Spleen (tissue), 11 donors: ENCODE data around the gene SLC25A43. TPM values are rescaled to one million over a fixed set of nuclear protein-coding genes. Genes with fewer than 3 reads are reported as not detected.
"Not testable (repeated sequence)": the region's sequence is repeated elsewhere in the genome, so short reads cannot be mapped to it uniquely, and the experiment has no call there.

Source experiments
- DNase-seq: peaks from one replicate; pipeline ENCODE4 v3.0.0-alpha.2; 2020
- H3K27ac ChIP-seq, 8 donors: fragments of 200-600 bp; sonication (generic) in 7 of 8; 1 replicate in 4 of 8; 2 replicates in 4 of 8; pipeline versions ENCODE4 v1.5.0 to v1.8.0; 2016 to 2021; ENCODE audit warnings: inconsistent platforms in 4 of 8, mild to moderate bottlenecking in 4 of 8, moderate library complexity in 1 of 8
- H3K27me3 ChIP-seq, 7 donors: fragments of 200-600 bp; sonication (generic) in 6 of 7; replicated peaks in 1 of 7; 1 replicate in 4 of 7; 2 replicates in 3 of 7; pipeline versions ENCODE4 v1.5.0 to v1.8.0; 2016 to 2021; ENCODE audit warnings: inconsistent platforms in 3 of 7, mild to moderate bottlenecking in 1 of 7
- H3K36me3 ChIP-seq, 6 donors: fragments of 200-600 bp; sonication (generic) in 5 of 6; 1 replicate in 4 of 6; 2 replicates in 2 of 6; pipeline versions ENCODE4 v1.5.0 to v1.8.0; 2016 to 2021; ENCODE audit warnings: inconsistent platforms in 2 of 6
- H3K4me1 ChIP-seq, 6 donors: fragments of 200-600 bp; sonication (generic) in 5 of 6; 1 replicate in 3 of 6; 2 replicates in 3 of 6; pipeline versions ENCODE4 v1.5.0 to v1.8.0; 2016 to 2021; ENCODE audit warnings: inconsistent platforms in 3 of 6
- H3K4me3 ChIP-seq, 8 donors: fragments of 200-600 bp; sonication (generic) in 7 of 8; 1 replicate in 4 of 8; 2 replicates in 4 of 8; pipeline versions ENCODE4 v1.5.0 to v1.8.0; 2016 to 2021; ENCODE audit warnings: inconsistent platforms in 4 of 8, mild to moderate bottlenecking in 4 of 8, moderate library complexity in 2 of 8
- H3K9me3 ChIP-seq, 8 donors: fragments of 200-600 bp; sonication (generic) in 7 of 8; 1 replicate in 4 of 8; 2 replicates in 4 of 8; pipeline versions ENCODE4 v1.5.0 to v1.8.0; 2016 to 2021; ENCODE audit warnings: inconsistent platforms in 4 of 8
- CTCF ChIP-seq, 11 experiments: fragments of 200-600 bp in 7 of 11; fragments of 450-650 bp in 4 of 11; sonication (generic) in 4 of 11; IDR thresholded peaks in 8 of 11; conservative IDR thresholded peaks in 3 of 11; 1 replicate in 7 of 11; 2 replicates in 4 of 11; pipeline versions ENCODE4 v1.4.0 to v1.8.0; 2016 to 2021; ENCODE audit warnings: antibody characterized with exemption in 11 of 11, inconsistent platforms in 4 of 11, mild to moderate bottlenecking in 1 of 11
- POLR2A ChIP-seq, 3 donors: fragments of 450-650 bp; IDR thresholded peaks; one replicate each; pipeline ENCODE4 v1.5.1; 2017; ENCODE audit warnings: antibody characterized with exemption in 3 of 3, mild to moderate bottlenecking in 1 of 3
- POLR2AphosphoS5 ChIP-seq, 3 donors: sonication (generic); formaldehyde crosslinking; IDR thresholded peaks; one replicate each; pipeline ENCODE4 v1.5.1; 2017; ENCODE audit warnings: antibody characterized with exemption in 3 of 3
- WGBS, 5 donors: extraction: QIAGEN DNeasy Blood & Tissue Kit in 3 of 5; methylation state at CpG; one replicate each; pipeline versions ENCODE4 v1.1.5 to v1.1.7; 2013 to 2018; 5-methylcytosine and 5-hydroxymethylcytosine counted together
- intact Hi-C: fragments of 100-400 bp; cut with DNase I; formaldehyde crosslinking; loops from one replicate; pipeline ENCODE4 v1.15.0; 2023; ENCODE audit warnings: low total_unique reads
- polyA plus RNA-seq, 3 donors: library from polyadenylated mRNA; stranded (reverse); fragments of 200-250 nt; gene quantifications; one replicate each; pipeline ENCODE4 v1.2.1, GENCODE V29; 2013
- total RNA-seq, 7 donors: library from RNA; depleted of rRNA in 3 of 7; stranded (reverse); fragments of >200 nt in 3 of 7; fragmentation: NEBNext Ultra II Directional in 4 of 7; extraction: Animal tissue kit (Norgen Biotek cat#: 25700) in 4 of 7; gene quantifications; one replicate each; pipeline versions ENCODE4 v1.1.0 to v1.2.1, GENCODE V29; 2016 to 2021
- donor health status: healthy with polysubstance abuse.
- donor health status: DM: no; HTN: no; CAD: no; lungs with moderate emphysema.
- donor health status: DM: no; HTN: no; CAD: no.
- donor health status: Bipolar disorder and iron deficiency.
- donor health status: healthy.
- donor health status: DM: no; HTN: no; CAD: no.
- donor health status: DM: yes; HTN: yes; CAD: no.

The SLC25A43 gene
- total and polyA plus RNA-seq, 10 donors: 5.5 to 13.7 (median 9.5) TPM

- no peaks in the 10 kb centered on the region for H3K4me1 ChIP-seq
- no peak for TF ChIP-seq POLR2A (IDR thresholded peaks at IDR 0.05)
- TF ChIP-seq CTCF (IDR thresholded peaks at IDR 0.05 in 8 of 11, conservative IDR thresholded peaks at IDR 0.05 in 3 of 11): no peak
- TF ChIP-seq POLR2AphosphoS5 (IDR thresholded peaks at IDR 0.05): no peak
Measured at GRCh38 chrX:119363391-119363790, 35.7 kb upstream of the SLC25A43 start.

GRCh38 chrX:119371861-119372260, 27.3 kb upstream of the SLC25A43 start:
- H3K9me3 ChIP-seq, H3K36me3 ChIP-seq, H3K27ac ChIP-seq, H3K4me1 ChIP-seq, H3K27me3 ChIP-seq, H3K4me3 ChIP-seq, DNase-seq, intact Hi-C loops: not testable (repeated sequence)
- WGBS, 5 donors: 59 to 79% (median 68%) methylated on average over 2 of the region's 2 CpGs

More at GRCh38 chrX:119363391-119363790, 35.7 kb upstream of the SLC25A43 start:
- no peaks in the 10 kb centered on the region for H3K36me3 ChIP-seq
- H3K4me3 ChIP-seq: no peak overlapping the region
- intact Hi-C loops: no loop called here
- no peak for DNase-seq
- H3K27ac ChIP-seq: no peak overlapping the region
- H3K27me3 ChIP-seq: peaks cover 0 to 8% (median 0%) of the 10 kb centered on the region in 7 donors
- no peaks in the 10 kb centered on the region for H3K9me3 ChIP-seq
- WGBS, 5 donors: 68 to 88% (median 75%) methylated on average over 5 to 6 of the region's 6 CpGs

GRCh38 chrX:119374736-119375135, 24.4 kb upstream of the SLC25A43 start:
- TF ChIP-seq POLR2AphosphoS5 (IDR thresholded peaks at IDR 0.05) (no peak), POLR2A (IDR thresholded peaks at IDR 0.05) (no peak), CTCF (IDR thresholded peaks at IDR 0.05 in 8 of 11, conservative IDR thresholded peaks at IDR 0.05 in 3 of 11) (no peak)
- no peaks in the 10 kb centered on the region for H3K9me3 ChIP-seq
- intact Hi-C loops: no loop called here
- peaks cover 0 to 7% (median 0%) of the 10 kb centered on the region in 7 donors for H3K27me3 ChIP-seq
- H3K4me1 ChIP-seq: no peaks in the 10 kb centered on the region
- no peaks in the 10 kb centered on the region for H3K36me3 ChIP-seq
- DNase-seq: no peak
- no peak overlapping the region for H3K4me3 ChIP-seq
- no peak overlapping the region for H3K27ac ChIP-seq
- 46 to 60% (median 51%) methylated on average over 2 of the region's 2 CpGs for WGBS, 5 donors

GRCh38 chrX:119375561-119375960, 23.6 kb upstream of the SLC25A43 start:
- intact Hi-C loops: no loop called here
- H3K36me3 ChIP-seq: no peaks in the 10 kb centered on the region
- no peaks in the 10 kb centered on the region for H3K9me3 ChIP-seq
- peaks cover 0 to 7% (median 0%) of the 10 kb centered on the region in 7 donors for H3K27me3 ChIP-seq
- no peak for TF ChIP-seq POLR2A (IDR thresholded peaks at IDR 0.05)
- no peak for TF ChIP-seq POLR2AphosphoS5 (IDR thresholded peaks at IDR 0.05)
- TF ChIP-seq CTCF (IDR thresholded peaks at IDR 0.05 in 8 of 11, conservative IDR thresholded peaks at IDR 0.05 in 3 of 11): no peak
- DNase-seq: no peak
- 59 to 83% (median 76%) methylated on average over 2 to 3 of the region's 3 CpGs for WGBS, 5 donors
- H3K27ac ChIP-seq: no peak overlapping the region
- H3K4me1 ChIP-seq: no peaks in the 10 kb centered on the region
- no peak overlapping the region for H3K4me3 ChIP-seq

- no peaks in the 10 kb centered on the region for H3K4me1 ChIP-seq
- no peak for TF ChIP-seq POLR2AphosphoS5 (IDR thresholded peaks at IDR 0.05)
- no peak for TF ChIP-seq CTCF (IDR thresholded peaks at IDR 0.05 in 8 of 11, conservative IDR thresholded peaks at IDR 0.05 in 3 of 11)
- no peak for TF ChIP-seq POLR2A (IDR thresholded peaks at IDR 0.05)
- WGBS, 5 donors: 62 to 86% (median 80%) methylated on average over 5 of the region's 5 CpGs
- no peak overlapping the region for H3K27ac ChIP-seq
- no peaks in the 10 kb centered on the region for H3K9me3 ChIP-seq
- no peak for DNase-seq
- no peaks in the 10 kb centered on the region for H3K36me3 ChIP-seq
- H3K4me3 ChIP-seq: no peak overlapping the region
- H3K27me3 ChIP-seq: peaks cover 0 to 7% (median 0%) of the 10 kb centered on the region in 7 donors
- intact Hi-C loops: no loop called here
Measured at GRCh38 chrX:119376312-119376711, 22.8 kb upstream of the SLC25A43 start.
